HUDEP-2 (cell line): Measurements from ENCODE around the gene GATAD2A.
A peak's percentile ranks its signal among the peaks of the same experiment; 100 is the strongest.

ENCODE experiments used
- DNase-seq, 76 experiments: peaks; one replicate each; lab custom pipeline; 2025; ENCODE audit not compliant: unreplicated experiment in 76 of 76; lab: John Stamatoyannopoulos, UW

Gene GATAD2A

DNA sequence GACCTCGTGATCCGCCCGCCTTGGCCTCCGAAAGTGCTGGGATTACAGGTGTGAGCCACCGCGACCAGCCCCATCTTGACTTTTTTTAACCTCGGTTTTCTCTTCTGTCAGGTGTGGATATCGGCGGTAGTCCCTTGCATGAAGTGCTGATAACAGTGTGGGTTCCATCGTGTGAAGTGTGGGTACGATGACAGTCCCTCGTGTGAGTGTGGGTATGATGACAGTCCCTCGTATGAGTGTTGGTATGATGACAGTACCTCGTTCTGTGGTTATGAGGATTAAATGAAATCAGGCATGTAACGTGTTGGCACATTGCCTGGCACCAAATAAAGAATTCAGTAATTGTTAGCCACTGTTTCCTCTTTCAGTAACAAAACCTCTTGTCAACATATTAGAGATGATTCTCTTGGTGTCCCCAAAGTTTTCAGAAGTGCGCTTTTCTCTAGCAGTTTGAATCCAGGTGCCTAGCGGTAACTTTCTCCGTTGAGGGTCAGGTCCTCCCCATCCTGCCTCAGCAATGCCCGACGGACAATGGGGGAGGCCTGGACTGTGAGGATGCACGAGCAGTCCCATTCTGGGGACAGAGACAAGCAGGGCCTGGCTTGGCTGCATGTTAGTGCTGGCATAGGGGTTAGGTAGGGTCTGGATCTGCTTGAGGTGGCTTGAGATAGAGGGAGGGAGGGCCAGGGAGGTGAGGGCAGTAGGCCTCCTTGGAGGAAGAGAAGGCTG is 15.3 kb downstream of the GATAD2A start:
- peak in 1 of 76 experiments; percentile 13 for DNase-seq

DNA sequence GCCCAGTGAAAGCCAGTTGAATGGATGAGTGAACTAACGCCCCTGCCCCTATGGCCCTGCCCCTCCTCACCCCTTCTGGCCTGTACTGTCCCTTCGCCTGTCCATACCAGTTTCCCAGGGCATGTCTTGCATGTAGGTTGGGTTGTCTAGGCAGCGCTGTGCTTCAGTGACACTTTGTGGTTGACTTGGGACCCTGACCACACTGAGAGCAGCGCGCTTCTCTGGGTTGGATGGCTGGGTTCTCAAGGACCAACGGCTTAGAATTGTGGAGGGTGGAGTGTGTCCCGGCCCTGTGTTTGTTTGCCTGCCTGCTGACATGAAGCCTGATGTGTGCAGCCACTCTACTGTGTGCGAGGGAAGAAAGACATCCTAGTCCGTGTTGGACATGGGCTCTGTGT is 15.8 kb downstream of the GATAD2A start:
- no peak for DNase-seq

- DNase-seq: no peak
These were observed 16.7 kb downstream of the GATAD2A start for GRCh38 chr19:19422156-19422555.

DNA sequence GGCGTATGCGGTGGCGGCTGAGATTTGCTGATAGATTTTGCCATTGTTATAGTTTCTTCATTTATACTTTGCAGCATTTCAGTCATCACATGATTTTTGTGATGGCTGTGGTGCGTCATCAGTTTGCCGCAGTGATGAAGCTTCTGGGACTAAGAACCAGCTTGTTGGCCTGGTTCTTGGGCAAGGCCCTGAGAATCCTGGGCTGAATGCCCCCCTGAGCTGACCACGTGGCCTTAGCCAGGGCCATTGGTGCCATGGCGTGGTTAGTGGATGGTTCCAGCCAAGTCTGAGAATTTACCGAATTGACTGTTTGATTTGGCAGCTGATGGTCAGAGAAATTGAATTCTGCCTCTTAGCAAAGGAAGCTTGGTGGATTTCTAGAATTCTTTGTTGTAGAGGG is 17.8 kb downstream of the GATAD2A start:
- DNase-seq: no peak

- DNase-seq: no peak
These were observed 19.8 kb downstream of the GATAD2A start for GRCh38 chr19:19425170-19425875.

- DNase-seq: no peak
These were observed 20.7 kb downstream of the GATAD2A start for GRCh38 chr19:19426216-19426615.

DNA sequence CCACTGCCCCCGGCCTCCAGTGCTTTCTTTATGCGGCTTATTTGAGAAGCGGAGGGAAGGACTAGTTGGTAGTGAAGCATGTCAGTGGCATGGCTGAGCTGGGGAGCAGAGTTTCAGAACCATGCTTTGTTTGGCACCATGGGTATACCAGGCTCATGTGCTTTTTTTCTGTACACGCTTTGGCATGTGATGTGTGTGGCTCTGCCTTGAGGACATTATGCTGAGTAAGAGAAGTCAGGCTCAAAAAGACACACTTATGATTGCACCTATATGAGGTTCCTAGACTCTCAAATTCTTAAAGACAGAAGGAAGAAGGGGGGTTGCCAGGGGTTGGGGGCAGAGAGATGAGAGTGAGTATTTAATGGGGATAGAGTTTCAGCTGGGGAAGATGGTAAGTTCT is 21.3 kb downstream of the GATAD2A start:
- no peak for DNase-seq

DNA sequence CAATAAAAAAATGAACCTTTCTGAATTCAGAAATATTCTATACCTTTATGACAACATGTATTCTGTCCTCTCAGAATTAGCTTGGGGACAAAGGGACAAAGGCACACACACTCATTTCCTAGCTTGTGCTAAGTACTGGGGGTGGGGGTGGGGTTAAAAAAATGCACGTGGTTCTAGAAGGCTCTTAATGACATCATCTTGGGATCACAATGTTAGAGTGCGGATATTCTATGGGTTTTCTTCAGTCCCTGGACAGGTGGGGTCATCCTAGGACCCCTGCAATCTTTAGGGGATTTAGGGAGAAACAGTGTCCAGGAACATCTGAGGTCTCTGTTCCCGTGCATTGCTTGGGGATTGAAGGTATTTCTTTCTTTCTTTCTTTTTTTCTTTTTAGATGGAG is 21.8 kb downstream of the GATAD2A start:
- no peak for DNase-seq

- DNase-seq: no peak
These were observed 22.5 kb downstream of the GATAD2A start for GRCh38 chr19:19427944-19428343.

- no peak for DNase-seq
These were observed 23.3 kb downstream of the GATAD2A start for GRCh38 chr19:19428746-19429145.

- DNase-seq: no peak
These were observed 23.9 kb downstream of the GATAD2A start for GRCh38 chr19:19429361-19429760.

DNA sequence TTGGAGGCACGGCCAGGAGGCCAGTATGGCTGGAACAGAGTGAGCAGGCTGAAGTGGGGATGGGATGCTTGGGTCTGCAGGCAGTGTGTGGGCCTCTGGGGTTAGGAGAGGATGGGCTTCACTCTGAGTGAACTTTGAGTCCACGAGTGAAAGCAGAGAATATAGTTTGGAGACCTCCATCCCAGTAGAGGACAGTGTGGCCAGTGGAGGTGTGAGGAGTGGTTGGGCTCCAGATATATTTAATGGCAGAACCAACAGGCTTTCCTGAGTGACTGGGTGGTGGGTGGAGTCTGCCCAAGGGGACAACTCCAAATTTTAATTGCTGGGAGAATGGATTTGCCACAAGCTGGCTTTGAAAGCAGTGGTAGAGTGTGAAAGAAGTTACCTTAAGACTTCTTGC is 27.3 kb downstream of the GATAD2A start:
- no peak for DNase-seq

DNA sequence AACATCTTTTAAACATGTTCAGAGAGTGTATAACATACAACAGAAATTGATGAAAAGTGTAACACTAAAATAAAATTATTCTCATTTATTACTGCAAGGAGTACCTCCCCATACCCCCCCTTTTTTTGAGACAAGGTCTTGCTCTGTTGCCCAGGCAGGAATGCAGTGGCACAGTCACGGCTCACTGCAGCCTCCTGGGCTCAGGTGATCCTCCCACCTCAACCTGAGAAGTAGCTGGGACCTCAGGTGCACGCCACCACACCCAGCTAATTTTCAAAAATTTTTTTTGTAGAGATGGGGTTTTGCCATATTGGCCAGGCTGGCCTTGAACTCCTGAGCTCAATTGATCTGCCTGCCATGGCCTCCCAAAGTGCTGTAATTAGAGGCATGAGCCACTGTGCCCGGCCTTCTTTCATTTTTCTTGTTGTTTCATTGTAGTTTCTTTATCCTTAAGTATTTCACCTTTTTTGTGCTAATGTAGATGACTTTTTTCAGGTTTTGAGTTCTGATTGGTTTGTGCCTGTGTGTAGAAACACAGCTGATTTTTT is 28.3 kb downstream of the GATAD2A start:
- no peak for DNase-seq

GRCh38 chr19:19434483-19435045 is 29.1 kb downstream of the GATAD2A start:
- DNase-seq: no peak

DNA sequence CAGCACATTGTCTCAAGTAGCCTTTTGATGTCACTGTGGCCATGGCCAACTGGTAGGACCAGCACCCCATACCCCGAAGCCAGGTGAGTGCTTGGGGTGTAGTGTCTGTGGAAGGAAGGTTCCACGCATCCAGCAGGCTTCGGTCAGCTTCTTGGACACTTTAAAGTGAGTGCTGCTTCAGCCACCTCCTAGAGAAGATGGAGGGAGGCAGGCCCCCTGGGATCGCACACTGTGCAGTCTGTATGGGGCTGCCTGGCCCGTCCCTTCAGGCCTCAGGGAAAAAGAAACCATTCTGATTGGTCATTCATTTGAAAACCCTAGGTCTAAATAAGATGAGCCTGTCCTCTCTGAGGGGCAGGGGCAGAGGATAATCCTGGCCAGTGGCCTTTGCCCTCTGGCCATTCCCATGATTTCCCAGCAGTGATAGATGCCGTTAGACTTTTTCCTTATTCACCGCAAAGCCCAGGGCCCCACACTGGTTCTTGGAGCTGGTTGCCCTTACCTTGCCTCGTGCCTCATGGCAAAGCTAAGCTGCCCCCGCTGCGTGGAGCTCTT is 30.7 kb downstream of the GATAD2A start:
- DNase-seq: no peak

DNA sequence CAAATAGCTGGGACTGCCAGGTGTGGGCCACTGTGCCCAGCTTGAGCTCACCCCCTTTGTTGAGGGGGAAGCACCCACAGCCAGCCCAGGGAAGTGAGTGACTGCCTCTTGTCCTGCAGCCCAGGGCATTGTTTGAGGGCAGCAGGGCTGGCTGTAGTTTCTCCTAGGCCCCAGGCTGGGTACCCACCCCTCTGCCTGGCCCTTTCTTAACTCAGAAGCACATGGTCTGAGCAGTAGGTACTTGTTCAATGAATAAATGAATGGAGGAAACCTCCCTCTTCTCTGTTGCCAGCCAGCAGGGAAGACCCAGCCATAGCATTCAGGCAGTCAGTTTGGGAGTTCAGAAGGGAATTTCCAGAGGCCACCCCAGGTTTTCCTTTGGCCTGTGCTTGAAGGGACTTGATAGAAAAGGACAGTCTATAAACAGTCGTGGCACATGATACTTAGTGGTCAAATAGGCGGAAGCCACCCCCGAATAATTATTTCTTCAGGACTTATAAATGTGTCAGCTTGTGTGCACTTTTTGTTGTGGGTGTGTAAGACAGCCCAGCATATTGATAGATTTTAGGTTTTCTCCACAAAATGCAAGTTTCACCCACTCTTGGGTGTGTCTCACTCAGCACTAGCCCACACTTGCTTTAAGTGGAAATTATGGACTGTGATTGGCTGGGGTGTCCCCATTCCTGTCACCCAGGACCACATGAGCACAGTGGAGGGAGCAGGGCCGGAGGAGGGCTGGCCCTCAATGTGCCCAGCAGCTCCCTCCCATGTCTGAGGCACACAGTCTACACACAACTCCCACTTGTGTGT is 33.1 kb downstream of the GATAD2A start:
- DNase-seq: no peak

- DNase-seq: no peak
These were observed 33.7 kb downstream of the GATAD2A start for GRCh38 chr19:19439176-19439482.

DNA sequence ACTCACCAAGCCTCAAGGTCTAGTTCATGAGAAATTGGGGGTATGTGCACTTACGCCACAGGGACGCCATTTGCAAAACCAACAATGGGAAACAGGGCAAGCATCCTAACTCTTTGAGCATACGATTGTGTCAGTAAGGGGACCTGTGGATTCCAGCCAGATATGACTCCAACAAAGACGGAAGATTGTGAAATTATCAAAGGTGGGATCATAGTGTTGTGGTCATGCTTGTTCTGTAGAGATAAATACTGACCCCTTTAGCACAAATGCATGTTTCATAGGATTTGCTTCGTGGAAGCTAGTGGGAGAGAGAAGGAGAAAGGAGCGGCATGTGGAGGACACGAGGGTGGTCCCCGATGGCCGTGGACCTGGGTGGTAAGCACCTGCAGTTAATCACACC is 37.8 kb downstream of the GATAD2A start:
- no peak for DNase-seq

DNA sequence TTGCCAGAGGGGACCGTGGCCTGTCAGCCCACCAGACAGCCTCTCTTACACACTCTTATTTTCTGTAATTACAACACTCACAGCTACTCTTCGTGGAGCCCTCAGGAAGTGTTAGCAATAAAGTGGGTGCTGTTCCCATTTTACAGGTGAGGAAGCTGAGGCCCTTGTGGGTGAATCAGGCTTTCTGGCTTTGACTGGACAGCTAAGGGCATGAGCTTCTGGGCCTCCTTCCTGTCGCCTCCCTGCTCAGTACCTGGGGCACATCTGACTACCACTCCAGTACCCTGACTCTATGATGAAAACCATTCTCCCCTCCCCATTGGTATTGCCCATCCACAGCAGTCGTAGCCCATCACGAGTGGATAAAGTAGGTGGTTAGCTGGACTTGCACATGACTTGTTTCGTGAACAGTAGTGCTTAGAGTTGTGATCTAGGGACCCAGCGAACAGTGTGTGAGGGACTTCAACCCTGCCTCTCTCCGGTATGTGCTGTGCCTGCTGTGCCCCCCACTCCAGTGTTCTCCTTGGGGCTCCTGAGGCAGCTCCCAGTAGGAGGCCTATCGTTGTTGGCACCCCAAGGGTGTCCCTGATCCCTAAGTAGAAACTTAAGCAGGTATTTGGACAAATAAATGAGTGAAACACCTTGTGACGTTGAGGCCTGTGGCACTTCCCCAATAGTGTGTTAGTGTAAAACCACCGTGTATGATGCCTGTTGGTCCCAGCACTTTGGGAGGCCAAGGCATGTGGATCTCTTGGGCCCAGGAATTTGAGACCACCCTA is 38.6 kb downstream of the GATAD2A start:
- no peak for DNase-seq

DNA sequence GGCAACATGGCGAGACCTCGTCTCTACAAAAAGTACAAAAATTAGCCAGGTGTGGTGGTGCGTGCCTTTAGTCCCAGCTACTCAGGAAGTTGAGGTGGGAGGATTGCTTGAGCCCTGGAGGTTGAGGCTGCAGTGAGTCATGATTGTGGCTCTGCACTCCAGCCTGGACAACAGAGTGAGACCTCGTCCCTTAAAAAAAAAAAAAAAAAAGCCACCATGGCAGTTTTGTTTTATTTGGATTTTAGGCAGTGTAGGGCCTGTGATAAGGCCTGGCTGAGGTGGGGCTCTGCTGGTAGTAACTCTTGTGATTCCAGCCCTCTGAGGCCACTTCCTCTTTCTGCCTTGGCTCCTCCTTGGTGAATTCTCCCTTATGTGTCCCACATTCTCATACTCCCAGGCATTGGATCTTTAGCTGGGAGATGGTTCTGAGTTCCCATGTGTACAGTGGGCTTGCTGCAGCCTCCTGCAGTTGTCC is 39.2 kb downstream of the GATAD2A start:
- peak in 63 of 76 experiments; percentile 16 to 79 (median 55) for DNase-seq
